Transverse colon (tissue), 4 donors: ENCODE results near the gene TPPP3. TPM values are rescaled to one million over a fixed set of nuclear protein-coding genes. Genes with fewer than 3 reads are reported as not detected.

Experiments
- DNase-seq: peaks from one replicate; pipeline ENCODE4 v3.0.0-alpha.2; 2019
- H3K27ac ChIP-seq, 4 donors: fragments of 200-600 bp; sonication (generic); 2 replicates each; pipeline ENCODE4 v1.5.1; 2016 to 2018; ENCODE audit warnings: inconsistent platforms in 4 of 4
- H3K27me3 ChIP-seq: fragments of 200-600 bp; sonication (generic); 2 replicates; pipeline ENCODE4 v1.5.1; 2017; ENCODE audit warnings: inconsistent platforms
- H3K36me3 ChIP-seq, 4 donors: fragments of 200-600 bp; sonication (generic); 2 replicates each; pipeline ENCODE4 v1.5.1; 2017 to 2019; ENCODE audit warnings: inconsistent platforms in 4 of 4
- H3K4me1 ChIP-seq, 4 donors: fragments of 200-600 bp; sonication (generic); 2 replicates each; pipeline ENCODE4 v1.5.1; 2017 to 2020; ENCODE audit warnings: inconsistent platforms in 4 of 4
- H3K4me3 ChIP-seq, 4 donors: fragments of 200-600 bp; sonication (generic); 1 replicate in 1 of 4; 2 replicates in 3 of 4; pipeline versions ENCODE4 v1.5.1 to v1.6.1; 2017 to 2019; ENCODE audit warnings: inconsistent platforms in 4 of 4
- H3K9me3 ChIP-seq, 2 donors: fragments of 200-600 bp; sonication (generic); 2 replicates each; pipeline ENCODE4 v1.5.1; 2017 to 2019; ENCODE audit warnings: inconsistent platforms in 2 of 2
- EP300 ChIP-seq: sonication (generic); formaldehyde crosslinking; IDR thresholded peaks from one replicate; pipeline ENCODE4 v1.6.1; 2017; ENCODE audit warnings: antibody characterized with exemption, low read depth
- POLR2A ChIP-seq: fragments of 450-650 bp; IDR thresholded peaks from one replicate; pipeline ENCODE4 v1.6.1; 2016; ENCODE audit warnings: antibody characterized with exemption, mild to moderate bottlenecking, moderate library complexity
- POLR2AphosphoS5 ChIP-seq, 3 donors: sonication (generic); formaldehyde crosslinking; IDR thresholded peaks; one replicate each; pipeline ENCODE4 v1.6.1; 2016; ENCODE audit warnings: antibody characterized with exemption in 3 of 3
- WGBS, 2 donors: methylation state at CpG; one replicate each; pipeline ENCODE4 v1.1.5; 2018; ENCODE audit warnings: low coverage in 1 of 2; 5-methylcytosine and 5-hydroxymethylcytosine counted together
- in situ Hi-C, 4 donors: fragments of 200-750 bp; cut with MboI; loops; one replicate each; pipeline versions ENCODE4 v1.15.0 to v1.15.1; 2017; ENCODE audit warnings: low sequenced_read_pairs in 3 of 4, low pct_ligation_motif_present in 1 of 4, low pct_unique_long_range_greater_than_20kb in 1 of 4
- intact Hi-C: fragments of 100-400 bp; cut with DNase I; formaldehyde crosslinking; loops from one replicate; pipeline ENCODE4 v1.15.1; 2023; ENCODE audit warnings: low total_unique reads
- total RNA-seq, 4 donors: library from RNA; depleted of rRNA; stranded (reverse); fragments of >200 nt; gene quantifications; one replicate each; pipeline ENCODE4 v1.1.0, GENCODE V29; 2016
- TF ChIP-seq, protein P1 (sequence below), 5 experiments: fragments of 200-600 bp in 3 of 5; fragments of 450-650 bp in 2 of 5; sonication (generic) in 3 of 5; IDR thresholded peaks; 1 replicate in 2 of 5; 2 replicates in 3 of 5; pipeline ENCODE4 v1.5.1; 2016 to 2017; ENCODE audit warnings: antibody characterized with exemption in 5 of 5, inconsistent platforms in 3 of 5, mild to moderate bottlenecking in 2 of 5, moderate library complexity in 1 of 5

TPPP3 gene
- total RNA-seq, 4 donors from 2014 or later, result 3.5 to 20.9 (median 5.7) TPM; not detected in 1

DNA sequence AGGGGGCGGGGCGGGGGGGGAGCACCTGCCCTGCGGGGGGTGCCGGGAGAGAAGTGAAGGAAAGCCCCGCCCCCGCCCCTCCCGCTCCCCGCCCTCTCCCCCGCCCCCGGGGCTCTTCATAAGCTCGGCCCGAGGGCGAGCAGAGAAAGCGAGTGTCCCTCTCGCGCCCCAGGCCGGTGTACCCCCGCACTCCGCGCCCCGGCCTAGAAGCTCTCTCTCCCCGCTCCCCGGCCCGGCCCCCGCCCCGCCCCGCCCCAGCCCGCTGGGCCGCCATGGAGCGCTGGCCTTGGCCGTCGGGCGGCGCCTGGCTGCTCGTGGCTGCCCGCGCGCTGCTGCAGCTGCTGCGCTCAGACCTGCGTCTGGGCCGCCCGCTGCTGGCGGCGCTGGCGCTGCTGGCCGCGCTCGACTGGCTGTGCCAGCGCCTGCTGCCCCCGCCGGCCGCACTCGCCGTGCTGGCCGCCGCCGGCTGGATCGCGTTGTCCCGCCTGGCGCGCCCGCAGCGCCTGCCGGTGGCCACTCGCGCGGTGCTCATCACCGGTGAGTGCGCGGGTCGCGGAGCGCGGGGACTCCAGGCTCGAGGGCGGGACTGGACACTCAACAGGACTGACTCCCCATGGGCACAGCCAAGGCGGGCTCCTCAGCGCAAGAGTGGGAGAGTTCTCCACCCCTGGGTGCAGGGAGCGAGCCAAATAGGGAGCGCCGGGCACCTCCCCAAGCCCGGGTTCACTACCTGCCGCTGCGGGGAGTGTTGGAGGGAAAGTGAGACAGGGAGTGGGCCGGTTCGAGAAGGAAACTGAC lies 37.9 kb upstream of the TPPP3 start, which contains the start of gene HSD11B2:
Gene HSD11B2, plus strand, starts transcription at position 145 of the 798 bp plus-strand sequence. Its CDS starts 128 bp downstream, at position 273.
- peaks cover 14 to 38% (median 28%) of the 10 kb centered on the region in 4 donors for H3K4me1 ChIP-seq
- peak; percentile 89 for DNase-seq
- in situ Hi-C loops (no loop called here), intact Hi-C loops (no loop called here)
- H3K27me3 ChIP-seq, result no peaks in the 10 kb centered on the region
- TF ChIP-seq EP300, result no peak
- peak in 2 of 3 donors; percentile 40 to 63 for TF ChIP-seq POLR2AphosphoS5 (IDR thresholded peaks at IDR 0.05)
- peak; percentile 63 for TF ChIP-seq POLR2A
- no peaks in the 10 kb centered on the region for H3K9me3 ChIP-seq
- peak within 1 kb of the TSS; percentile 41 to 57 (median 52) for H3K4me3 ChIP-seq
- no peaks in the 10 kb centered on the region for H3K36me3 ChIP-seq
- WGBS, 2 donors, result 1% methylated on average over 53 of the region's 87 CpGs; no CpG with 5 or more reads in 1 of the 2 donors
- H3K27ac ChIP-seq, result peak within 1 kb of the TSS; percentile 88 to 94 (median 90)

DNA sequence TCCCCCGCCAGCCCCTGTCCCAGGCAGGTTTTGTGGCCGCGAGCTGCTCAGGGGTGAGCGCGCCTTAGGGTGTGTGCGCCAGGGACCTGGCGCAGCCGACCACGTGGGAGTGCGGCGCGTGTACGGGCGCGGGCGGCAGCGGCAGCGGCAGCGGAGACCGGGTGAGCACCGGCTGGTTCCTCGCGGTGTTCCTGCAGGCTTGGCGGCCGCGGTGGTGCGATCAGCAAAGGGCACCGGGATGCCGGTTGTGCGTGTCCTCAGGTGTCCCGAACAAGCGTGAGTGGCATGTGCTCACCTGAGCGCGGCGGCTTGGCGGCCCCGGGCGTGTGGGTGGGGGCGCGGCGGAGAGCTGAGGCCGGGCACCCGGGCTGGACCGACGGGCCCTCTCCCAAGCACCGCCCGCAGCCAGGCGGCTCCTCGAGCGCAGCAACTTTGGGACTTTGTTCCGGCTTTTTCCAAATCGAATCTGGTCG lies 37.2 kb upstream of the TPPP3 start:
- intact Hi-C loops, result no loop called here
- DNase-seq, result no peak
- Histone ChIP-seq H3K27ac (peak overlapping the region; percentile 88 to 94 (median 90)), H3K4me3 (peak overlapping the region; percentile 35 to 57 (median 52)), H3K36me3 (no peaks in the 10 kb centered on the region), H3K4me1 (peaks cover 14 to 38% (median 28%) of the 10 kb centered on the region in 4 donors), H3K9me3 (no peaks in the 10 kb centered on the region), H3K27me3 (no peaks in the 10 kb centered on the region)
- TF ChIP-seq POLR2A, result peak; percentile 89
- TF ChIP-seq, protein P1, sequence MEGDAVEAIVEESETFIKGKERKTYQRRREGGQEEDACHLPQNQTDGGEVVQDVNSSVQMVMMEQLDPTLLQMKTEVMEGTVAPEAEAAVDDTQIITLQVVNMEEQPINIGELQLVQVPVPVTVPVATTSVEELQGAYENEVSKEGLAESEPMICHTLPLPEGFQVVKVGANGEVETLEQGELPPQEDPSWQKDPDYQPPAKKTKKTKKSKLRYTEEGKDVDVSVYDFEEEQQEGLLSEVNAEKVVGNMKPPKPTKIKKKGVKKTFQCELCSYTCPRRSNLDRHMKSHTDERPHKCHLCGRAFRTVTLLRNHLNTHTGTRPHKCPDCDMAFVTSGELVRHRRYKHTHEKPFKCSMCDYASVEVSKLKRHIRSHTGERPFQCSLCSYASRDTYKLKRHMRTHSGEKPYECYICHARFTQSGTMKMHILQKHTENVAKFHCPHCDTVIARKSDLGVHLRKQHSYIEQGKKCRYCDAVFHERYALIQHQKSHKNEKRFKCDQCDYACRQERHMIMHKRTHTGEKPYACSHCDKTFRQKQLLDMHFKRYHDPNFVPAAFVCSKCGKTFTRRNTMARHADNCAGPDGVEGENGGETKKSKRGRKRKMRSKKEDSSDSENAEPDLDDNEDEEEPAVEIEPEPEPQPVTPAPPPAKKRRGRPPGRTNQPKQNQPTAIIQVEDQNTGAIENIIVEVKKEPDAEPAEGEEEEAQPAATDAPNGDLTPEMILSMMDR (IDR thresholded peaks at IDR 0.05), result no peak
- TF ChIP-seq EP300, result no peak
- TF ChIP-seq POLR2AphosphoS5 (IDR thresholded peaks at IDR 0.05), result peak in 2 of 3 donors; percentile 78 to 90
- WGBS, 2 donors, result 0% methylated on average over 46 of the region's 53 CpGs; no CpG with 5 or more reads in 1 of the 2 donors
- in situ Hi-C loops, result no loop called here

DNA sequence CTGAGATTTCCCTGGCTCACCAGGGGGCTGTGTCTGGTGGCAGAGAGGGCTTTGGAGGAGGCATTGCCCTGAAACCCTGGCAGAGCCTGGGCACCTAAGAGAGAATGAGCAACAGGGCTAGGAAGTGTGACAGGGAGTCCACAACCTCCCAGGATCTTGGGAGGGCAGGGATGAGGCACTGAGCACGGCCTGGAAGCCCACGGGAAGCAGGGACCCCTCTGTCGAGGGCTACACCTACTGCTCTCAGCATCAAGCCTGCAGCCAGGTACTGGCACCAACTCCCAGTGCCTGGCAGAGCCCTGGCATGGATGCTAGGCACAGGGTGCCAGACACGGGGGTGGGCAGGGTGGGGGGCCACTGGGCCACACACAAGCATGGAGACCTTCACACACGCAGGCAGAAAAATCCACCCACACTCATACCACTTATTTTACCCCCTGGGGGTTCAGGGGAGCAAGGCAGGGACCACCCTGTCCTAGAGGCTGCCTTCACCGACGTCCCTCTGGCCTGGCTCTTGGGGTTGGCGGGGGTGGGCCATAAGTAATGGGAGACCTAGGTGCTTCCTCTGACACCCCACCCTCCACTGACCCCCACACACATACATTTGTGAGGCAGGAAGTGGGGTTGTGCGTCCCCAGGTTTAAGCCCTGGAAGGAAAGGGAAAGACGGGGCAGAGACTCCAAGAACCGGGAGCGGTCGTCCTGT lies 36.7 kb upstream of the TPPP3 start:
- H3K36me3 ChIP-seq, result no peaks in the 10 kb centered on the region
- intact Hi-C loops (loop anchor here (2.0 kb wide), 1 partner anchor 35 kb away; no protein-coding TSS in a partner anchor), in situ Hi-C loops (no loop called here)
- peak overlapping the region; percentile 88 to 94 (median 90) for H3K27ac ChIP-seq
- peaks cover 14 to 38% (median 28%) of the 10 kb centered on the region in 4 donors for H3K4me1 ChIP-seq
- peak overlapping the region; percentile 35 to 57 (median 52) for H3K4me3 ChIP-seq
- H3K9me3 ChIP-seq, result no peaks in the 10 kb centered on the region
- no peak for DNase-seq
- no peaks in the 10 kb centered on the region for H3K27me3 ChIP-seq
- TF ChIP-seq POLR2AphosphoS5 (IDR thresholded peaks at IDR 0.05) (peak in 2 of 3 donors; percentile 70 to 72), POLR2A (peak; percentile 97), EP300 (no peak)
- TF ChIP-seq, protein P1 (IDR thresholded peaks at IDR 0.05), result no peak
- WGBS, 2 donors, result 24% methylated on average over 13 of the region's 13 CpGs; no CpG with 5 or more reads in 1 of the 2 donors

DNA sequence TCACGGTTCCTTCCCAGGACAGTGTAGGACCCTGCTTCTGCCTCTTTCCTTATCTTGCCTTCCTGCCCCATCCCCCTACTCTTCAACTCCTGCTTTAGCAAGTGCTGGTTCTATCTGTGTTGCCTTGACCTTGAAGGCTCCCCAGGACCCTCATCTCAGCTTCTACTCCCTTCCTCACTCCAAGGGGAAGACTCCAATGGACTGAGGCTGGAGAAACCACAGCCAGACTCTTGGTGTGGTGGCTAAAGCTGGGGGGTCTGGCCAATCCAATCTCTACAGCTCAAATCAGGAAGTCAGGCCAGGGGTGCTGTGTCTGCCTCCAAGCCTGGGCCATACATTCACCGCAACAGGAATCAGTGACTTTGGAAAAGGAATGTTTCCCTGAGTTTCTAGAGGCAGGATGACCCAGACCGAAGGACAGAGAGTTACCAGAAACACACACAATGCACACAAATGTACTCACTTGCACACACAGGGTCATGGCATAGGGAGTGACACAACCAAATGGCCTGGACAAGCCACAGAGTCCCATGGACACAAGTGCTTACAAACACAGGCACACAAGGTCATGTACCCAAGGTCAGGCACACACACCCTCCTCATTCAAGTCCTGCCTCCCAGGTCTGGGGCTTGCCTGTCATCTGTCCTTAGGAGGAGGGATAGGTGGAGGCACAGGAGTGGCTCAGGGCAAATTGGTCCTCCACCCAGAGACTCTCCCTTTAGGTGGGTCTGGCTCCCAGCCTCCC lies 35.9 kb upstream of the TPPP3 start:
- in situ Hi-C loops (no loop called here), intact Hi-C loops (loop anchor here (2.0 kb wide), 1 partner anchor 36 kb away; no protein-coding TSS in a partner anchor)
- H3K27ac ChIP-seq, result peak overlapping the region; percentile 88 to 94 (median 90)
- peak; percentile 85 for DNase-seq
- no peaks in the 10 kb centered on the region for H3K36me3 ChIP-seq
- peaks cover 14 to 38% (median 28%) of the 10 kb centered on the region in 4 donors for H3K4me1 ChIP-seq
- peak overlapping the region in 2 of 4 donors; percentile 56 to 57 for H3K4me3 ChIP-seq
- no peaks in the 10 kb centered on the region for H3K27me3 ChIP-seq
- WGBS, 2 donors, result 85 to 100% methylated on average over 1 to 3 of the region's 3 CpGs
- no peaks in the 10 kb centered on the region for H3K9me3 ChIP-seq
- TF ChIP-seq EP300, result peak; percentile 7
- TF ChIP-seq, protein P1 (IDR thresholded peaks at IDR 0.05), result no peak
- peak in 2 of 3 donors; percentile 92 to 95 for TF ChIP-seq POLR2AphosphoS5 (IDR thresholded peaks at IDR 0.05)
- TF ChIP-seq POLR2A, result no peak
